GM10266 (cell line): Measurements from ENCODE around the gene SNN.
A peak's percentile ranks its signal among the peaks of the same experiment; 100 is the strongest.

Experiments
- DNase-seq: peaks from one replicate; pipeline ENCODE4 v3.0.0; 2012; ENCODE audit errors: extremely low spot score
- CTCF ChIP-seq: IDR thresholded peaks from 2 replicates; pipeline ENCODE4 v1.5.1; 2012; ENCODE audit warnings: mild to moderate bottlenecking, low read depth; ENCODE audit not compliant: control insufficient read depth, insufficient read depth; ENCODE audit errors: missing control alignments

SNN gene

GRCh38 chr16:11707679-11708197 lies 39.5 kb downstream of the SNN start:
- no peak for DNase-seq
- TF ChIP-seq CTCF = no peak

DNA sequence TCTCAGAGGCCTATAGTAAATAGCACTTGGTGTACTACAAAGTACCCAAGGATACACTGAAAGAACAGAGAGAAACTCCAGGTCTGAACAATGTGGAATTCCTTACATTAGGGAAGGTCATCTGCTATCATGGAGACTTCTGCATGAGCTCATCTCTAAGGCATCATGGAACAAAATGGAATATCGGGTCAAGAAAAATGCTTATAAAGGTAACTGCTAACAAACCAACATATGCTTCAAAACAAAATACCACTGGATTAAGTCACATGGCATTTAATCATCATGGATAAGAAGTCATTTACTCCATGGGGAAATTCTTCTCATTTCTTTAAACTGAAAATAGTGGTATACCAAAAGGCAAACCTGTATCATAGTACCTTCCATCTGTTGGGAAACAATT lies 40.2 kb downstream of the SNN start:
- no peak for TF ChIP-seq CTCF
- no peak for DNase-seq

DNA sequence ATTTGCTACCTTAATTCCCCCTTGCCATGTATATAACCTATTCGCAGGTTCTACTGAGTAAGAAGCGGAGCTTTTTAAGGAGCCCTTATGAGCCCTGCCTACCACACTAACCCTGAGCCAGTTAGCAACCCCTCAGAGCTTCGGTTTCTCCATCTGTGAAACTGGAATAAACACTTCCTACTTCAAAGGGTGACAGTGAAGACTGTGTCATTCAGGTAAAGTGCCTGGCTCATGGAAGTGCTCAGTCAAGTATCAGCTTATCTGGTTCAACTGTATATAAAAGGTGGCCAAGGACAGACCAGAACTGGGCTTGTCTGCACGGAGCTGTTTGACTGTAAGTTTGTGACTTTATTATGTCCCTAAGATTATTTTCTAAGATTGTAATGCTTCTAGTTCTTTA lies 43.4 kb downstream of the SNN start:
- no peak for TF ChIP-seq CTCF

GRCh38 chr16:11712122-11712521 lies 43.9 kb downstream of the SNN start:
- DNase-seq = no peak
- no peak for TF ChIP-seq CTCF

More for the DNA sequence above, 43.4 kb downstream of the SNN start:
- no peak for DNase-seq

- peak; percentile 21 for DNase-seq
Observed at GRCh38 chr16:11715246-11715947, 47.1 kb downstream of the SNN start.

DNA sequence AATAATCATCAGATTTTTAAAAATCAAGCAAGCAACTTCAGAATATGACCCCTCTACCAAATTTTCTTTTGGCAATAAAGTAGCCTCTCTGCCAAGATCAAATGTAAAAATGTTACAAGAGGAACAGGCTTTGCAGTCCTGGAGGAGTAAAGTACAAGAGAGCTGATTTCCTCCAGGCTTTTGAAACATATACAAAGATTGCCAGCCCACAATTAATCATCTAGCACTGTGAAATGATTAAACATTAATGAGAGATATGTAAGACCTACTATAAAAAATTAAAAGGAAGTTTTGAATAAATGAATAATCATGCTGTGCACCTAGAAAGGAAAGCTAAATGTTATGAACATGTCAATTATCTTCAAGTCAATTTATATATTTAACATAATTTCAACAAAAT lies 48.1 kb downstream of the SNN start:
- no peak for DNase-seq
- TF ChIP-seq CTCF = no peak

More at GRCh38 chr16:11715246-11715947, 47.1 kb downstream of the SNN start:
- TF ChIP-seq CTCF = no peak

- no peak for TF ChIP-seq CTCF
- no peak for DNase-seq
Observed at GRCh38 chr16:11717811-11718210, 49.6 kb downstream of the SNN start.
